ENCODE measurements around the gene ANKS1B.

Gene ANKS1B

DNA sequence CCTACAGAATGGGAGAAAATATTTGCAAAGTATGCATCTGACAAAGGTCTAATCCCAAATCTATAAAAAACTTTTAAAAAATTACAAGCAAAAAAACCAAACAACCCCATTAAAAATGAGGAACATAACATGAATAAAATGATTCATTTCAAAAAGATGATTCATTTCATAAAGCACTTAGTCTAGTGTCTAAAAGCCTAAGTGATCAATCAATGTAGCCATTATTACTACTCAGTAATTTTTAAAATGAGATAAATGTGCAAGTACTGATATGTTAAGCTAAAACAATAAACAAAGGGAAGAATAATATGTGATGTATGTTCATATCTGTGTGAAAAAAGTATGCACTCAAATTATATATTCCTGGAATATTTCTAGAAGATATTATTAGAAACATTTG lies 456.3 kb downstream of the ANKS1B start:
- no peaks in the 10 kb centered on the region for H3K27me3 ChIP-seq (ENCODE audit: control insufficient read depth in 1 of 2, insufficient read depth in 2 of 2, low read length in 2 of 2)
- no peaks in the 10 kb centered on the region for H3K36me3 ChIP-seq (ENCODE audit: control insufficient read depth in 2 of 2, insufficient read depth in 2 of 2, low read length in 2 of 2)
- no peaks in the 10 kb centered on the region for H3K9me3 ChIP-seq (ENCODE audit: control insufficient read depth in 2 of 2, low read length in 2 of 2)
- H3K4me3 ChIP-seq (ENCODE audit: low read length in 2 of 2): no peak overlapping the region
- H3K4me1 ChIP-seq (ENCODE audit: control insufficient read depth, insufficient read depth, low read length): no peaks in the 10 kb centered on the region
- H3K9ac ChIP-seq (ENCODE audit: low read length in 2 of 2): no peak overlapping the region
- H3K27ac ChIP-seq (ENCODE audit: low read length): no peak overlapping the region

DNA sequence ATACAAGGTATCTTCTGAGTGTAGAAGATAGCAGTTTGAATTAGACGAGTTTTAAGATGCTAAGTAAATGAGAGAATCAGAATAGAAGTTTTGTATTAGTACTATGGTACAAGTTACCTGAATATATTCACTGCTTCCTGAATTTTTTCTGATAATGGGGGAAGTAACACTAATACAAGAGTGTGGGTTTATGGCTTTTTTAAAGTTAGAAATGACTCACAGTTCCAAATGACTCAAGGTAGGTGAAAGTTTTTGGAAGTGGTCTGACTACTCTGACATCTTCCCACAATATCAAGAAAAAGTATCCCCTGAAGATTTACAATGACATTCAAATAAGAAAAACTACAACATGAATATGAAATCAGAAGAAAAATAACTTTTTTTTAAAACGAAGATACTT lies 460.9 kb downstream of the ANKS1B start:
- H3K27ac ChIP-seq (ENCODE audit: low read length): no peak overlapping the region
- no peaks in the 10 kb centered on the region for H3K27me3 ChIP-seq (ENCODE audit: control insufficient read depth in 1 of 2, insufficient read depth in 2 of 2, low read length in 2 of 2)
- no peaks in the 10 kb centered on the region for H3K4me1 ChIP-seq (ENCODE audit: control insufficient read depth, insufficient read depth, low read length)
- no peak overlapping the region for H3K9ac ChIP-seq (ENCODE audit: low read length in 2 of 2)
- no peaks in the 10 kb centered on the region for H3K36me3 ChIP-seq (ENCODE audit: control insufficient read depth in 2 of 2, insufficient read depth in 2 of 2, low read length in 2 of 2)
- H3K4me3 ChIP-seq (ENCODE audit: low read length in 2 of 2): no peak overlapping the region
- H3K9me3 ChIP-seq (ENCODE audit: control insufficient read depth in 2 of 2, low read length in 2 of 2): no peaks in the 10 kb centered on the region

DNA sequence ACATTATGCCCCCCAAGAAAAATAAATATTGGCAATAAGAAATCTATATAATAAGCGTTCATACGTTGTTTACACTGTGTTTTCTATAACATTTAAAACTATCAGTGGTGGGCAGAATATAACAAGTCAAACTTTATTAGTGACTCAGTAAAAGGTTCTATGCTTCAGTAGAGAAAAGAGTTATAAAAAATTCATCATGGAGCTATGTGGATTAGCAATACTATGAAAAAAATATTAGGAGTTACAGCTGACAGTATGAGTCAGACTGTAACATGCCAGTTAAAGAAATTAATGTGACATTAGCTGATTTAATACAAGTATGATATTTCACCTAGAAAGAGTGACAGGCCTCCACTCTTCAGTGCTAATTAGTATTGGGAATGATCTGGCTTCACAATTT lies 462.3 kb downstream of the ANKS1B start:
- no peaks in the 10 kb centered on the region for H3K9me3 ChIP-seq (ENCODE audit: control insufficient read depth in 2 of 2, low read length in 2 of 2)
- no peaks in the 10 kb centered on the region for H3K27me3 ChIP-seq (ENCODE audit: control insufficient read depth in 1 of 2, insufficient read depth in 2 of 2, low read length in 2 of 2)
- H3K4me1 ChIP-seq (ENCODE audit: control insufficient read depth, insufficient read depth, low read length): no peaks in the 10 kb centered on the region
- no peaks in the 10 kb centered on the region for H3K36me3 ChIP-seq (ENCODE audit: control insufficient read depth in 2 of 2, insufficient read depth in 2 of 2, low read length in 2 of 2)
- H3K27ac ChIP-seq (ENCODE audit: low read length): no peak overlapping the region
- H3K9ac ChIP-seq (ENCODE audit: low read length in 2 of 2): no peak overlapping the region
- H3K4me3 ChIP-seq (ENCODE audit: low read length in 2 of 2): no peak overlapping the region

DNA sequence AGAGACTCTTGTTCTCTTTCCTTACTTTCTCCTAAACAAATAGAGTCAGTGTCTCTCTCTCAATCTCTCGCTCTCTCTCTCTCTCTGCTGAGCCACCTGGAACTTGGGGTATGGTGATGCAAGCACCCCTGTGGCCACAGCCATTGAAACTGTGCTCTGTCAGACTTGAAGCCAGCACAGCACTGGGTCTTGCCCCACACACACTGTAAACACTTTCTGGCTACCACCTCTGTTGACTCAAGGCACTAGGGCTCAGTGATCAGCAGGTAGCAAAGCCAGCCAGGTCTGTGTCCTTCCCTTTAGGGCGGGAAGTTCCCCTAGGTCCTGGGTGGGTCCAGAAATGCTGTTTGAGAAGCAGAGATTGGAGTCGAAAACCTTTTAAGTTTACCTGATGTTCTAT lies 463.1 kb downstream of the ANKS1B start:
- no peak overlapping the region for H3K4me3 ChIP-seq (ENCODE audit: low read length in 2 of 2)
- no peaks in the 10 kb centered on the region for H3K4me1 ChIP-seq (ENCODE audit: control insufficient read depth, insufficient read depth, low read length)
- no peak overlapping the region for H3K27ac ChIP-seq (ENCODE audit: low read length)
- no peaks in the 10 kb centered on the region for H3K9me3 ChIP-seq (ENCODE audit: control insufficient read depth in 2 of 2, low read length in 2 of 2)
- no peak overlapping the region for H3K9ac ChIP-seq (ENCODE audit: low read length in 2 of 2)
- H3K27me3 ChIP-seq (ENCODE audit: control insufficient read depth in 1 of 2, insufficient read depth in 2 of 2, low read length in 2 of 2): no peaks in the 10 kb centered on the region
- no peaks in the 10 kb centered on the region for H3K36me3 ChIP-seq (ENCODE audit: control insufficient read depth in 2 of 2, insufficient read depth in 2 of 2, low read length in 2 of 2)

DNA sequence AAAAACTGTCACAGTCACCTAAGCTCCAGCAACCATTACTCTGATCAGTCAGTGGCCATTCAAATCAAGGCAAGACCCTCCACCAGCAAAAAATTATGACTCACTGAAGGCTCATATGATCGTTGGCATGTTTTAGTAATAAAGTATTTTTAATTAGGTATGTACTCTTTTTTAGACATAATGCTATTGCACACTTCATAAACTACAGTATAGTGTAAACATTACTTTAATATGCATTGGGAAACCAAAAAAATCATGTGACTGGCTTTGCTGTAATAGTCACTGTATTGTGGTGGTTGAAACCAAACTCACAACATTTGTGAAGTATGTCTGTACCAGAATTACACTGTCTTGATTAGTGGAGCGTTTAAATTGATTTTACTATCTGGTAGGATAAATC lies 471.7 kb downstream of the ANKS1B start:
- Histone ChIP-seq H3K4me1 (ENCODE audit: control insufficient read depth, insufficient read depth, low read length) (no peaks in the 10 kb centered on the region), H3K9me3 (ENCODE audit: control insufficient read depth in 2 of 2, low read length in 2 of 2) (peaks cover 0 to 5% of the 10 kb centered on the region in 2 donors), H3K4me3 (ENCODE audit: low read length in 2 of 2) (no peak overlapping the region), H3K27me3 (ENCODE audit: control insufficient read depth in 1 of 2, insufficient read depth in 2 of 2, low read length in 2 of 2) (no peaks in the 10 kb centered on the region), H3K36me3 (ENCODE audit: control insufficient read depth in 2 of 2, insufficient read depth in 2 of 2, low read length in 2 of 2) (no peaks in the 10 kb centered on the region), H3K27ac (ENCODE audit: low read length) (no peak overlapping the region), H3K9ac (ENCODE audit: low read length in 2 of 2) (no peak overlapping the region)

DNA sequence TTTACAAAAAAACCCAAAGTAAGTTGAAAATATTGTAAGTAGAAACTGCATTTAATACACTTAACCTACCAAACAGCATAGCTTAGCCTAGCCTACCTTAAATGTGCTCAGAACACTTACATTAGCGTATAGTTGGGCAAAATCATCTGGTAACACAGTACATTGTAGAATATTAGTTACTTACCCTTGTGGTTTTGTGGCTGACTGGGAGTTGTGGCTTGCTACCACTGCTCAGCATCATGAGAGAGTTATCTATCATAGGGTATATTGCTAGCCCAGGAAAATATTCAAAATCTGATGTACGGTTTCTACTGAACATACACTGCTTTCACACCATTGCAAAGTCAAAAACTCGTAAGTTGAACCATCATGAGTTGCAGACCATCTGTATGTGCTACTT lies 478.9 kb downstream of the ANKS1B start:
- Histone ChIP-seq H3K27me3 (ENCODE audit: control insufficient read depth in 1 of 2, insufficient read depth in 2 of 2, low read length in 2 of 2) (no peaks in the 10 kb centered on the region), H3K4me3 (ENCODE audit: low read length in 2 of 2) (no peak overlapping the region), H3K36me3 (ENCODE audit: control insufficient read depth in 2 of 2, insufficient read depth in 2 of 2, low read length in 2 of 2) (no peaks in the 10 kb centered on the region), H3K27ac (ENCODE audit: low read length) (no peak overlapping the region), H3K9me3 (ENCODE audit: control insufficient read depth in 2 of 2, low read length in 2 of 2) (no peaks in the 10 kb centered on the region), H3K4me1 (ENCODE audit: control insufficient read depth, insufficient read depth, low read length) (no peaks in the 10 kb centered on the region), H3K9ac (ENCODE audit: low read length in 2 of 2) (no peak overlapping the region)

DNA sequence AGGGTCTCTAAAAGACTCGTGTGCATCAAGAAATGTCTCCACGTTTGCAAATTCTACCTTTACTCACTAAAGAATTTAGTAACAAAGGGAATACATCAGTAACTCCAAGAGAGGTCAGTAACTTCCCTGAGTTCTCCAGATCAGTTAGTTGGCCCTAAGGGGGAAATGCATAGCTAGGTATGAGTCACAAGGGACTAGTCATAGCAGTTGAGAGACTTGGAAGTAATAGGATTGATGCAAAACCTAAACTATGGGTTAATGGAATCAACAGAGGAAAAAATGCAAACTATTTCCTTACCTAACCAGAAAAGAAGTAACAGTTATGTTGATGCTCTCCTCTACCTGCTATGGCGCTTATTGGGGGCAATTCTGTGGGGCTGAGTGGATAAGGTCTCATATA lies 486.0 kb downstream of the ANKS1B start:
- H3K9me3 ChIP-seq (ENCODE audit: control insufficient read depth in 2 of 2, low read length in 2 of 2): no peaks in the 10 kb centered on the region
- no peaks in the 10 kb centered on the region for H3K36me3 ChIP-seq (ENCODE audit: control insufficient read depth in 2 of 2, insufficient read depth in 2 of 2, low read length in 2 of 2)
- no peak overlapping the region for H3K27ac ChIP-seq (ENCODE audit: low read length)
- no peaks in the 10 kb centered on the region for H3K4me1 ChIP-seq (ENCODE audit: control insufficient read depth, insufficient read depth, low read length)
- no peak overlapping the region for H3K4me3 ChIP-seq (ENCODE audit: low read length in 2 of 2)
- H3K27me3 ChIP-seq (ENCODE audit: control insufficient read depth in 1 of 2, insufficient read depth in 2 of 2, low read length in 2 of 2): no peaks in the 10 kb centered on the region
- no peak overlapping the region for H3K9ac ChIP-seq (ENCODE audit: low read length in 2 of 2)

DNA sequence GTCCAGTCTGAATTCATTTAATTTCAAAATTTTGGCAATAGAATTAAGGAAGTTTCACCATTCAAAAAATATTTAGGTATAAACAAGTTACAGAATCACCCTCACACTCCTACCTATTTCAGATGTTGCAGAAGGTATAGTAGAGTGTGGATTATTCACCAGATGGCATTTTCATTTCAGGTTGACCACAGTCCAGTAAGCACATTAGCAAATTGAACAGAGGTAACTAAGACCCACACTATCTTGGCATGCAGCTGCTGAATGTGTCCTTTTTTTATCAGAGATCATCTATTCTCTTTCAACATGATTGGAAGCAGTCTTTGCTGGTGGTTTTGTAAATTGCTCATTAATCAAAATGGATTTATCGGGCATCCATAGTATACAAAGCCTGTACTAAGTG lies 488.9 kb downstream of the ANKS1B start:
- no peaks in the 10 kb centered on the region for H3K4me1 ChIP-seq (ENCODE audit: control insufficient read depth, insufficient read depth, low read length)
- no peak overlapping the region for H3K9ac ChIP-seq (ENCODE audit: low read length in 2 of 2)
- no peaks in the 10 kb centered on the region for H3K9me3 ChIP-seq (ENCODE audit: control insufficient read depth in 2 of 2, low read length in 2 of 2)
- H3K36me3 ChIP-seq (ENCODE audit: control insufficient read depth in 2 of 2, insufficient read depth in 2 of 2, low read length in 2 of 2): no peaks in the 10 kb centered on the region
- H3K27me3 ChIP-seq (ENCODE audit: control insufficient read depth in 1 of 2, insufficient read depth in 2 of 2, low read length in 2 of 2): no peaks in the 10 kb centered on the region
- H3K27ac ChIP-seq (ENCODE audit: low read length): no peak overlapping the region
- no peak overlapping the region for H3K4me3 ChIP-seq (ENCODE audit: low read length in 2 of 2)

DNA sequence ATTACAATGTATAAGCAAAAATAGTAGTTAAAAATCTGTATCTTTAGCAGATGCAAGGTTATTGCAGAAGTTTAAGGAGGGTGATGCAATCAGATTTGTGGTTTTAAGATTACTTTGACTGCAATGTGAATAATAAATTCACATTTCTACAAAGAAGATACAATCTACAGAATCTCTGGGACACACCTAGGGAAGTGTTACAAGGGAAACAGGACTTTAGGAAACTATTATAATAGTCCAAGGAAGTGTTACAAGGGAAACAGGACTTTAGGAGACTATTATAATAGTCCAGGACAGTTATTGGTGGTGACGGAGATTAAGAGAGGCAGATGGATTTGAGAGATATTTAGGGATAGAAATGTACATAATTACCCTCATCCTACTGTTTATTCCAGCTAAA lies 491.5 kb downstream of the ANKS1B start:
- H3K4me1 ChIP-seq (ENCODE audit: control insufficient read depth, insufficient read depth, low read length): no peaks in the 10 kb centered on the region
- H3K4me3 ChIP-seq (ENCODE audit: low read length in 2 of 2): no peak overlapping the region
- H3K27me3 ChIP-seq (ENCODE audit: control insufficient read depth in 1 of 2, insufficient read depth in 2 of 2, low read length in 2 of 2): no peaks in the 10 kb centered on the region
- no peaks in the 10 kb centered on the region for H3K36me3 ChIP-seq (ENCODE audit: control insufficient read depth in 2 of 2, insufficient read depth in 2 of 2, low read length in 2 of 2)
- H3K27ac ChIP-seq (ENCODE audit: low read length): no peak overlapping the region
- H3K9ac ChIP-seq (ENCODE audit: low read length in 2 of 2): no peak overlapping the region
- no peaks in the 10 kb centered on the region for H3K9me3 ChIP-seq (ENCODE audit: control insufficient read depth in 2 of 2, low read length in 2 of 2)

DNA sequence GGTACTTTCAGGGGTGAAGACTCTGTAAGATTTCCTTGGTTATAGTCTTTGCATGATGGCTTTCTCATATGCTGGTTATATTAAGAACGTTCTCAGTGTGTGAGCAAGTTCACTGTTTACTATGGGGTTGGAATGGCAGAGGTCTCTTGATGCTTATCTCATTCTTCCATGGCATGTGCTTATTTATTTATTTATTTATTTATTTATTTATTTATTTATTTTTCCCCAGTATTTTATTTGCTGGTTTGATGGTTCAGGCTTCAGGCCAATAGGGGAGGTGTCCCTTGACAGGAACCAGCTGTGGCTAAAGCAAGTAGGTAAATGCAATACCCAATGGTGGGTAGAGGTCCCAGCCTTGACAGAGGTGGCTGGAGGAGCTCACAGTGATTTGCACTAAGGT lies 498.5 kb downstream of the ANKS1B start:
- H3K27ac ChIP-seq (ENCODE audit: low read length): no peak overlapping the region
- H3K9ac ChIP-seq (ENCODE audit: low read length in 2 of 2): no peak overlapping the region
- no peaks in the 10 kb centered on the region for H3K36me3 ChIP-seq (ENCODE audit: control insufficient read depth in 2 of 2, insufficient read depth in 2 of 2, low read length in 2 of 2)
- H3K9me3 ChIP-seq (ENCODE audit: control insufficient read depth in 2 of 2, low read length in 2 of 2): no peaks in the 10 kb centered on the region
- no peaks in the 10 kb centered on the region for H3K27me3 ChIP-seq (ENCODE audit: control insufficient read depth in 1 of 2, insufficient read depth in 2 of 2, low read length in 2 of 2)
- no peaks in the 10 kb centered on the region for H3K4me1 ChIP-seq (ENCODE audit: control insufficient read depth, insufficient read depth, low read length)
- no peak overlapping the region for H3K4me3 ChIP-seq (ENCODE audit: low read length in 2 of 2)

DNA sequence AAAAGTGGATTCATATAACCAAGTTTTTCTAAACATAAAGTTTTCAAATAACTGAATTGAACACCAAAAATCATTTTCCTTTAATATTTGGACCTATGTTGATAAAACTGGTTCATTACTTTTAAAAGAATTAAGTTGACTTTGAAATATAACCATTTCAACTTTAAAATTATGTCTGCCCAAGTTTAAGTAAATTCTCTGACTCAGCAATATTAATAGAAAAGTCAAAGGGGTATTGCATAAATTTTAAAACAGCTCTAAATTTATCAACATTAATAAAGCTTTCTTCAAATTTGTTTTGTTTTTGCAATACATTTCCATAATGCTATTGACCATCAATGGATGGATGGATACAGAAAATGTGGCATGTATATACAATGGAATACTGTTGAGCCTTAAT lies 505.6 kb downstream of the ANKS1B start:
- H3K9ac ChIP-seq (ENCODE audit: low read length in 2 of 2): no peak overlapping the region
- no peak overlapping the region for H3K4me3 ChIP-seq (ENCODE audit: low read length in 2 of 2)
- no peaks in the 10 kb centered on the region for H3K36me3 ChIP-seq (ENCODE audit: control insufficient read depth in 2 of 2, insufficient read depth in 2 of 2, low read length in 2 of 2)
- no peaks in the 10 kb centered on the region for H3K4me1 ChIP-seq (ENCODE audit: control insufficient read depth, insufficient read depth, low read length)
- no peaks in the 10 kb centered on the region for H3K9me3 ChIP-seq (ENCODE audit: control insufficient read depth in 2 of 2, low read length in 2 of 2)
- H3K27me3 ChIP-seq (ENCODE audit: control insufficient read depth in 1 of 2, insufficient read depth in 2 of 2, low read length in 2 of 2): no peaks in the 10 kb centered on the region
- H3K27ac ChIP-seq (ENCODE audit: low read length): no peak overlapping the region

DNA sequence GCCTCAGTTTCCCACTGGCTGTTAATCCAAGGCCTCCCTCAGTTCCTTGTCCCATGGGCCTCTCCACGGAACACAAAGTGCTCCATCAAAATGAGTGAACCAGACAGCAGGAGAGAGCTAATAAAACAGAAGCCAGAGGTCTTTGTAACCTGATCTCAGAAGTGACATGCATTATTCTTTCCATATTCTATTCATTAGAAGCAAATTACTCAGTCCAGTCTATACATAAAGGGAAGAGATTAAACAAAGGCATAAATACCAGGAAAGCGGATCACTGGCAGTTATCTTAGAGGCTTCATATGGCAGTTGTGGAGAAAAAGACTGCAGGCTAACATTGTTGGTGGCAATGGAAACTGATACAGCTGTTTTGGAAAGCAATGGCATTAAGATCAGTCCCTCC lies 507.8 kb downstream of the ANKS1B start:
- Histone ChIP-seq H3K27ac (ENCODE audit: low read length) (no peak overlapping the region), H3K4me3 (ENCODE audit: low read length in 2 of 2) (no peak overlapping the region), H3K36me3 (ENCODE audit: control insufficient read depth in 2 of 2, insufficient read depth in 2 of 2, low read length in 2 of 2) (no peaks in the 10 kb centered on the region), H3K4me1 (ENCODE audit: control insufficient read depth, insufficient read depth, low read length) (no peaks in the 10 kb centered on the region), H3K27me3 (ENCODE audit: control insufficient read depth in 1 of 2, insufficient read depth in 2 of 2, low read length in 2 of 2) (no peaks in the 10 kb centered on the region), H3K9ac (ENCODE audit: low read length in 2 of 2) (no peak overlapping the region), H3K9me3 (ENCODE audit: control insufficient read depth in 2 of 2, low read length in 2 of 2) (no peaks in the 10 kb centered on the region)

Measured in stomach smooth muscle (tissue), 2 donors.